GM15510 (cell line): ENCODE data around the gene NRIP1.

ENCODE experiments used
- POLR2A ChIP-seq: IDR thresholded peaks from 3 replicates; pipeline ENCODE4 v1.6.1; 2011; ENCODE audit warnings: borderline replicate concordance; ENCODE audit not compliant: insufficient read length; ENCODE audit errors: extremely low read depth

NRIP1 gene

DNA sequence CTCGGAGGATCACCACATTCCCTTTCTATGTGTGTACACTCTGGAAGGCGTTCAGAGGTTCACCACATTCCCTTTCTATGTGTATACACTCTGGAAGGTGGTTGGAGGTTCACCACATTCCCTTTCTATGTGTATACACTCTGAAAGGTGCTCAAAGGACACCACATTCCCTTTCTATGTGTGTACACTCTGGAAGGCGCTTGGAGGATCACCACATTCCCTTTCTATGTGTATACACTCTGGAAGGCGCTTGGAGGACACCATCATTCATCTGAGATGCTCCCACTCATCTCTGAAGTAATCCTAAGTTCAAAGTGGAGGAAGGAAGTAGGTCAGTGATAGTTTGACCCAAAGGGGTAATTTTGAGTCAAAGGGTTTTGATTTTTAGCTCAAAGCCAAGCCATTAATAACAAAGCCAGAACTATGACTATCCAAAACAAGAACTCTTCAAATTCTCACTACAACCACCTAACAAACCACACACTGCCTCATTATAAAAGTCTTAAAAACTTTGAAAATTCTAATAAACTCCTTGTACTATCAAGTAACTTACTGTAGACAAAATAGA lies 32.9 kb downstream of the NRIP1 start:
- TF ChIP-seq POLR2A = no peak

DNA sequence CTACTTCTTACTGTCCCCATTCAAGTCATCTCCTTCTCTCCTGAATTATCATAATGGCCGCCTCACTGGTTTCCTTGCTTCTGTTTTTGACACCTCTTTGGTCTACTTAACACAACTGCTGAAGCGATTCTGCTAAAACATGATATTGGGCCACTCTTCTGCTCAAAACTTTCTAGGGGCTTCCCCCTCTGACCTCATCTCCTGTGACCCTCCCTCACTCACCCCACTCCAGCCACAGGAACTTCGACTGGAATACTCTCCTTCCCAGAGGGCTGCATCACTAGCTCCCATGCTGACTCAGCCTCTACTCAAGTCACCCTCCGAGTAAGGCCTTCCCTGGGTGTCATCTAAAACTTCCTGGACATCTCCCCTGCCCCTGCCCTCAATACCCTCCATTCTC lies 35.7 kb downstream of the NRIP1 start:
- no peak for TF ChIP-seq POLR2A

DNA sequence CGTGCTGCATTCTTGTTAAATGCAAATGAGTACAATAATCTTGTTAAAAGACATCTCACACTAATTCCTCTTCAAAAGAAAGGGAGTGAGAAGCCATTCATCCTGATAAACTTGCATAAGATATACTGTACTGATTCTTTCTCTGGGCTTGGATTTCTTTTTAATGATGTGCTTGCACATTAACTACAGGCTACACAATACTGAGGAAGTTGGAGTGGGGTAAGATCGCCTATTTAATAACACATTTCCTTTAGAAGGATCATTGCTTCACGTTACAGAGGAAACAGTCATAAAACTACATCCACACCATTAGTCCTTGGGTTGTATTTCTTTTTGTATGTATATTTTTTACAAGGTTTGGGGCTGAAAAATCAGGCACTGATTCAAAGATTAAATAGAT lies 36.6 kb downstream of the NRIP1 start:
- no peak for TF ChIP-seq POLR2A

DNA sequence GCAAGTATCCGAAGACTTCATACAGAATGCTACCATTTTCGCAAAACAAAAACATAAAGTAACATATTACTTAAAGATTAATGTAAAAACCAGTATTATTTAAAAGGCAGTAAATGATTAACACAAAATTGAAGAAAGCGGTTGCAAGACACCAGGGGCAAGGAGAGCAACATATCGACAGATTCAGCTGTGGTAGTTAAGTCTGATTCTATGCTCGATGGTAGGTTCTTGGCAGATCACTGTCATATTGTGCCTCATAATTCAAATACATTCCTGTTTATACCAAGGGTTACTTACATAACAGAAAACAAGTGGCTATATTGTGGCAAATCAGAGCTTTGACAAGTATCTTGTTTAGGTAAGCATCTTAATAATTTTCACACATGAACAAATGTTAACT lies 37.7 kb downstream of the NRIP1 start:
- TF ChIP-seq POLR2A = no peak

DNA sequence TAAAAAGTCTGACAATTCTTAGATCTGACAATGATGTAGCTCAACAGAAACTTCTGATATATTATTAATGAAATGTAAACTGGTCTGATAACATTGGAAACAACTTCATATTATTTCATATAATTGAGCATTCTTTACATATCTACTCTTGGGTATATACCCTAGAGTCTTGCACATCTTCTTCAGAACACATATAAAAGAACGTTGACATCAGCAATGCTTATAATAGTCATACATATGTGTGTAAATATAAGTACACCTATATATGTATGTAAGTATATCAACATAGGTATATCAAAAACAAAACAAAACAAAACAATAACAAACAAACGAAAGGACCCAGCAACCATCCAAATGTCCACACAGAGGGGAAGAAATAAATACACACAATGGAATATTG lies 38.4 kb downstream of the NRIP1 start:
- no peak for TF ChIP-seq POLR2A

DNA sequence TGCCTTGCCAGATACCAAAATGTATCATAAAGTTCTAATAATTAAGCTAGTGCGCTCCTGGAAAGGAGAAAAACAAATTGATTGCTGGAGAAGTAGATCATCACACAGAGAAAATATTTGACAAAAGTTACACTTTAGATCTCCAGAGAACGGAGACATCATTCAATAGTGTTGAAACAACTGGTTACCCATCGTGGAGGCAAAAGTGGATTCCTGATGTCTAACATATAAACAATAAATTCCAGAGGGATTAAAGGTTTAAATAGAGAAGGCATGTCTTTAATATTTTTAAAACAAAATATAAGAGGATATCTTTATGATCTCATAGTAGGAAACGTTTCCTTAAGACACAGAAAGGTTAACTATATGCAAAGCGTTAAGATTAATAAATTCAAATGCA lies 41.0 kb downstream of the NRIP1 start:
- no peak for TF ChIP-seq POLR2A

DNA sequence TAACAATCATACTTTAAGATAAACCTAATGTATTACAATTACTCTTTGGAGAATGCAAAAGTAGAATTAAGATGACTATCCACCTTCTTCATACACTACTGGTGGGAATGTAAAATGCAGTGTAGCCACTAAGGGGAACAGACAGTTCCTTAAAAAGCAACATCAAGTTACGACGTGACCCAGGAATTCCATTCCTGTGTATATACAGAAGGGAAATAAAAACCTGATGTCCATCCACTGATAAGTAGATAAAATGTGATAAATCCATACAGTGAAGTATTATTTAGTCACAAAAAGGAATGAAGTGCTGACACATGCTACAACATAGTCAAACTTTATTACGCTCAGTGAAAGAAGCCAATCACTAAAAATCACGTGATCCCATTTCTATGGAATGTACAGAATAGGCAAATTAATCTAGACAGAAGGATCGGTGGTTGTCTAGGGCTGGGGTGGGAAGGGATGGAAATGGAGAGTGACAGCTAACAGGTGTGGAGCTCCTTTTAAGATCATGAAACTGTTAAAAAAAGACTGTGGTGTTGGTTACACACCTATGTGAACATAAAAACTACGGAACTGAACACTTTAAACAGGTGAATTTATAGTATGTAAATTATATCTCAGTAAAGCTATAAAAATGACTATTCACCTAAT lies 42.1 kb downstream of the NRIP1 start:
- no peak for TF ChIP-seq POLR2A

DNA sequence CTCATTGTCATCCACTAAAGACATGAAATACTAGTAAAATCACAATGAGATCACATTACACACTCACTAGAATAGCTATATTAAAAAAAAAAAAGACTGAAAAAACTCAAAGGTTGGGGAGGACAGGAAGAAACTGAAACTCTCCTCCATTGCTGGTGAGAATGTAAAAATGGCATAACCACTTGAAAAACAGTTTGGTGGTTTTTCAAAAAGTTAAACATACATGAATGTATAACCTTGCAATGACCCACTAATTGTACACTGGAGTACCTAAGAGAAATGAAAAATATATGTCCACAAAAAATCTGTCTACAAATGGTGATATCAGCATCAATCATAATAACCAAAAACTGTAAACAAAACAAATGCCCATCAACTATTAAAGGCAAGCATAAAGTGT lies 44.0 kb downstream of the NRIP1 start:
- no peak for TF ChIP-seq POLR2A

DNA sequence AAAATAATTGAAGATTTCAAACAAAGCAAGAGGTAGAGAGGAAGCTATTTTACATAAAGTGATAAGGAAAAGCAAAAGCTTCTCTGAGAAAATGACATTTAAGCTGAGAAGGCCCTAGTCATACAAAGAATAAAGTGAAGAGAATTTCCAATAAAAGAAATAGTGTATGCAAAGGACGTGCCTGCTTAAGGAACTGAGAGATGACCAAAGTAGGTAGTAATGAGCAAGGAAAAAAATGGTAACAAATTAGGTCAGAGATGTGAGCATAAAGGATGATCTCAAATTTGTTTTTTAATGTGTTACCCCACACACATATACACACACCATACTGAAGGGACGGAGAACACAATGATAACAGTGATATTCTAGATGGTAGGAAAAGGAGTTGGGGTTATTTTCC lies 46.4 kb downstream of the NRIP1 start:
- TF ChIP-seq POLR2A = no peak

DNA sequence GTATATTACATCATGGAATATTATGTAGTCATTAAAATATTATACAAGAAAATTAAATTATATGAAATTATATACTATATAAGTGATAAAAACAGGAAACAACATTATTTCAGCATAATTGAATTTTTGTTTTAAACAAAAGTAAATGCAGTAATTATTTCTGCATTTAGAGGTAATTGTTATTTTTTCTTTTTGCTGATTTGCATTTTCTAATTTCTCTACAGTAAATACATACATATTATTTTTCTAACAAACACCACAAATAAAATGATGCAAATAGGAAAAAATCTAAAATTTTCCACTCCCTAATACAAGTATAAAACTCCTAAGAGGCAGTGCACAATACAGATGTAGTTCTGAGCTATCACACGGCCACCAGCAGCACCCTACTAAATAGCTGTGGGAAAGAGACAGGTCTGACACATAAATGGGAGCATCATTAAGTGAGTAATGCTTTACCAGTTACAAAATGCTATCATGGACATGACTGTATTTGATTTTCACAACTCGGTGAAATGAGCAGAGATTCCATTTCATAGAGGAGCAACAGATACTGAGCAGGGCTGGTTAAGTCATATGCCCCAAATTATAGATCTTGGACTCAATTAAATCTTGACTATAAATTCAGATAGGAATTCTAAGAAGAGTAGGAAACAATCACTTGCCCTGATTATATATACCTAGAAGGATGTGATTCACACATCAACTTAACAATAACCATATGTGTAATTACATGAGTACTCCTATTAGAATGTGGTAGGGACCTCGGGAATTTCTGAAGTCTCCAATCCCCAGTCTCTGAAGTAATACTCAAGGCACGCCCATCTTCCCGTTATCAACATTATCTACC lies 49.0 kb downstream of the NRIP1 start:
- no peak for TF ChIP-seq POLR2A

DNA sequence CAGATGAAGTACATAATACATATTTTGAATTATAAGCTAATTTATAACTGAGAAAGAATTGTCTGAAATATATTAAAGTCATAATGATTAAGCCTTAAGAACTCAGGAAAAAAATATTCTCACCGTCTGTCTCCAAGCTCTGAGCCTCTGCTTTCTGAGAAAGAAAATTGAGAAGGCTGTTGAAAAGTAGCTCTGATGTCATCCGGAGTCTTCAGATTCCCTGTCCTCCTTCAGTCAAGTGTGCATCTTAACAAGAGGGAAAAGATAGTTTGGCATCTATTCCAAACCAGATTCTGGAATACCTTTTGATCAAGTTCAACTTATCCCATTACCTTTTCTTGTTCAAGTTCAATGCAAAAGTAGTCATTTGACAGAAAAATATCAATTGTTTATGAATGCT lies 50.6 kb downstream of the NRIP1 start:
- TF ChIP-seq POLR2A = no peak

DNA sequence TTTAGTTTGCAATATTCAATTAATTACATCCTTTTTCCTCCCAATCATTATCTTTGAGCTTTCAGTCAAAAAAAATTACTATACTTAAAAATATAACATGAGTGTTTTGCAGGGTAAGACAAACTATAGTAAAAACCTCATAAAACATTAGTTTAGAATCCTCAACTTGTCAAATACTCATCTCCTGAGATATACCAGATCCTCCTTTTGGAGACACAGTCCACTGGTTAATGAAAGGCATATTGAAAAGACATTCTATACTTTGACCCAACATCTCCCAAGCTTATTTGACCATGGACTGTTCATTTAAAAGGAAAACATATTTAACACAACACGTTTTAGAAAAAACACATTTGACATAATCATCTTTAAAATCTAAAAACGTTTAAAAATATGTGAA lies 52.8 kb downstream of the NRIP1 start:
- TF ChIP-seq POLR2A = no peak

DNA sequence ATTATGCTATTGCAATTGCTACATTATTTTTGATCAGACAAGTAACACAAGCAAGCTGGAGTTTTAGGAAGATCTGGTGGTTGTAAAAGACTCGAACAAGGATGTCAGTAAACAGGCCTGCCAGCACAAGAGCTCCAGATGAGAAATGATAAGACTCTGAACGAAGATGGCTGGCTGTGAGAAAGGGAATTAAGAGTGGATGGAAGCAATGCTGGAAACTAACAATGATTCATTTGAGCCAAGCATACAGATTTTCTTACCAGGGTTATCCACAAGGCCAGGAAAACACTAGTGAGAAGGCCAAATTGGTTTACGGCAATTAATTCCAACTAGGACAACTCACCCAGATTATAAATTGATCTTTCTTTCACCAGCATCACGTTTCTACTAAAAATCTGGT lies 54.2 kb downstream of the NRIP1 start:
- no peak for TF ChIP-seq POLR2A

DNA sequence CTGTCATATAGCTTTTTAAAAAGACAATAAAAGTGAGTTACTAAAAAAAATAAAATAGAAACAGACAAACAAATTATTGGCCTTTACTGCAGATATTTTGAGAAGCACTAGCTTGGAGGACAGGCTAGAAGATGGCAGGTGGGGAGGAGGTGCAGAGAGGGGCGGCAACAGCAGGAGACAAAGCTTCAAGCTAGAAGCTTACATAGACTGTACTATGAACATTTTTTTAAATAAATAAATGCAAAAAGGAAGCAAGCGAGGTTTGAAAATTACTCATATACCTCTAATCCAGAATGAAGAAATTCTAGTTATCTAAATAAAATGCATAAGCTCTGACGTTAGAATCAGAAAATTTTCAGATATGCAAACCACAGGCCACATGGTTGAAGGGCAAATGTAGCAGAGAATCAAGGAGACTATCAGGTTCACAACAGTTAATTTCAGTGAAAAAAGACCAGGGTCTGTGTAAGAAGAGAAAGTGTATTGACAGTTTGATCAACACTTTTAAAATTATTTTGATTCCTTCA lies 54.9 kb downstream of the NRIP1 start:
- no peak for TF ChIP-seq POLR2A

DNA sequence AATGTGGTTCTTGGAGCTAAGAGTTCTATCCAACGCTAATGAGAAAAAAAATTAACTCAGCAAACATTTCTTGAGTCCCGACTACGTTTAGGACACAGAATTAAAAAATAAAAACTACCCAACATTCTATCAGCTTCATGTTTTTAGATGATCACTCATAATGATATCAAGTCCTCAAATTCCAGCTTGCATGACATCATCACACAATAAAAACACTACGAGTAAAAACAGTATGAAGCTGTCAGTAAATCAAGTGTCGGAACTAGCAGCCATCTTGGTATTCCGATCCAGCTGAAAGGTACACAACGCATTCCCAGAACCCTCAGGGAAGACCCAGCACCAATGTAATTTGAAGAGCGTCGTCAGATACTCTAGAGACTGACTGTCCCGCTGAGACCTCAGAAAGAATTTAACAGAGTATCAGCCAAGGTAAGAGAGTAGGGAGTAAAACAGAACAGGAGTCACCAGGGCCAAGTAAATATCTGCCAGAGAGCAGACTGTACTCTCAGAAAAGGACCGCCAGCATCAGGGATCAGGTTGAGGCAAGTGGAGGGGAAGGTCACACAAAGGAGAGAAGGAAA lies 57.0 kb downstream of the NRIP1 start:
- no peak for TF ChIP-seq POLR2A

DNA sequence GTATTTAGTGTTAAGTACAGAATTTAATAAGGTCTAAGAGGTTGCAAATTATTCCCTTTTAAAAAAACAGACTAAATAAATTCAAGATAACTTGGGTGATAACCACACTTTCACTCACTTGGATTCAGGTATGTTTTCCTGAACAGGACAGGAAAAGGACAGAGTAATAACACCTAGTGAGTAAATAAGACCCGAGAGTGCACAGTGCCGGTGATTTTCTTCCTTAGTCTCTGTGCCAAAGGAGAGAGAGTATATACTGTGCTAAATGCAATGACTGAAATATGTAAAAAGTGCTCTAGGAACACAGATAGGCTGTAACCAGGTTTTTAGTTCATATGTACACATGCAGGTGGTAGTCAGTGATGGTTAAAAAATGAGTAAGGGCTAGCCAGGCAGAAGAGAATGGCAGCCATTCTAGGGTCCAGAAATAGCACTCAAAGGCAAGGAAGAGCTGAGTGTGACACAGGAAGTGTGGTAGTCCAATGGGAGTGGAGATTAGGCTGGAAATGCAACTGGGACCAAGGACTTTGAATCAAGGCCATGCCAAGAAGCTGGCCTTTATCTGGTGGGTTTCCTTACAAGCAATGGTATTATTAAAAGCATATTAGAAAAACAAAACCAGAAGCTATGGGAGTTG lies 58.1 kb downstream of the NRIP1 start:
- TF ChIP-seq POLR2A = no peak

DNA sequence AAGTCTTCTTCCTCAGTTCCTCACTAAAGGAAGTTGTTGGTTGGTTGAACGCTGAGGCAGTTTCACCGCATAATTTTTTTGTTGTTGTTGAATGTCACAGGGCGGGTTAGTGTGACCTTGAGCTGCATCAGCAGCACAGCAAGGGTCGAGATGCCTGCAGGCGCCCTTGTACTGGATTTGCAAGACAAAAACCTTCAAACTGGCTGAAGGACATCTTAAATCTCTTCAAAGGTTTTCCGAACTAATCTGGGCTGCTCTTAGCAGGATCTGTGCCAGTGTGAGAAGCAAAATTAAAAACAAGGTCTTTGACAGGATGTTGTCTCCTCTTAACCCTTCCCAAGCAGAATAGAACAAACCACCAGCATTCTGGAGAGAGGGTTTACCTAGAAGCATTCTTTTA lies 59.4 kb downstream of the NRIP1 start:
- no peak for TF ChIP-seq POLR2A
